ENCODE measurements around the gene THRSP.

DNA sequence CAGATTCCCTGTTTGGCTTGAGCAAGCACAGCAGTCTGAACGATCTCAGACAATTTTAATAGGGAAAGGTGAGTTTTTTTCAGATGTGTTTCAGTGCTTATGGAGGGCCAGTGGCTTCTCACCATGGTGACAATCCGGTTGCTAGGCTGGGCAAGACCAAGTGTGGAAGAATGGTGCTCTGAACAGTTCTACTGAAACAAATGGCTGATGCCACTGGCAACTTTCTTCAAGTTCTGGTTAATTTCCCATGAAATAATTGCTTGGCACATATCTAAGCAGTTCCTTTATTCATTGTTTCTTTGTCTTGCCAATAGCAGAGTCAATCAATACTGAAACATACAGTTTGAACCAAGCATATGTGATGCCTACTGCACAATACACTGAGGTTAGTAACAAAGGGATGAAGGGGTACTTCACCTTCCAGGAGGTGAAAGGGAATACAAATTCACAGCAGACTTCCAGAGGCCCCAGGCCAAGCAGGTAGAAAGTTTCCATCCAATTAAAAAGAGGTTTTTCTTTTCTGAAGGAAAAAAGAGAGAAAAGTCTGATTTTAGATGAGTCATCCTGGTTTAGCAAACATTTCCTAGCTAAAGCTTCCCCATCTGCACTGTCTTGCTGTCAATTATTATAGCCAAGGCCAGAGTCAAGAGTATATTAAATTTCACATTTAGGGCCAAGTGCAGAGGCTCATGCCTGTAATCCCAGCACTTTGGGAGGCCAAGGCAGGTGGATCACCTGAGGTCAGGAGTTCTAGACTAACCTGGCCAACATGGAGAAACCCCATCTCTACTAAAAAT lies 37.2 kb downstream of the THRSP start:
- TF ChIP-seq KDM1A (IDR thresholded peaks at IDR 0.05; ENCODE audit: borderline replicate concordance): no peak
- TF ChIP-seq TCF3 (IDR thresholded peaks at IDR 0.05; ENCODE audit: borderline replicate concordance, insufficient read depth, low read depth, low read length): no peak
- TF ChIP-seq BHLHE40 (IDR thresholded peaks at IDR 0.05; ENCODE audit: borderline replicate concordance in 1 of 2, low read depth in 2 of 2, low read length in 1 of 2): no peak
- no peak for TF ChIP-seq EZH2 (IDR thresholded peaks at IDR 0.05; ENCODE audit: borderline replicate concordance, control insufficient read depth, low read depth, low read length)
- no peak for TF ChIP-seq MYC (IDR thresholded peaks at IDR 0.05; ENCODE audit: insufficient read depth, insufficient read length, insufficient replicate concordance, low read length, severe bottlenecking)
- TF ChIP-seq, protein P1, sequence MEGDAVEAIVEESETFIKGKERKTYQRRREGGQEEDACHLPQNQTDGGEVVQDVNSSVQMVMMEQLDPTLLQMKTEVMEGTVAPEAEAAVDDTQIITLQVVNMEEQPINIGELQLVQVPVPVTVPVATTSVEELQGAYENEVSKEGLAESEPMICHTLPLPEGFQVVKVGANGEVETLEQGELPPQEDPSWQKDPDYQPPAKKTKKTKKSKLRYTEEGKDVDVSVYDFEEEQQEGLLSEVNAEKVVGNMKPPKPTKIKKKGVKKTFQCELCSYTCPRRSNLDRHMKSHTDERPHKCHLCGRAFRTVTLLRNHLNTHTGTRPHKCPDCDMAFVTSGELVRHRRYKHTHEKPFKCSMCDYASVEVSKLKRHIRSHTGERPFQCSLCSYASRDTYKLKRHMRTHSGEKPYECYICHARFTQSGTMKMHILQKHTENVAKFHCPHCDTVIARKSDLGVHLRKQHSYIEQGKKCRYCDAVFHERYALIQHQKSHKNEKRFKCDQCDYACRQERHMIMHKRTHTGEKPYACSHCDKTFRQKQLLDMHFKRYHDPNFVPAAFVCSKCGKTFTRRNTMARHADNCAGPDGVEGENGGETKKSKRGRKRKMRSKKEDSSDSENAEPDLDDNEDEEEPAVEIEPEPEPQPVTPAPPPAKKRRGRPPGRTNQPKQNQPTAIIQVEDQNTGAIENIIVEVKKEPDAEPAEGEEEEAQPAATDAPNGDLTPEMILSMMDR (IDR thresholded peaks at IDR 0.05 in 2 of 3, conservative IDR thresholded peaks at IDR 0.05 in 1 of 3; ENCODE audit: control insufficient read depth in 2 of 3, extremely low read depth in 1 of 3, insufficient read depth in 1 of 3, low read depth in 3 of 3, low read length in 3 of 3): no peak
- no peak for TF ChIP-seq RB1 (IDR thresholded peaks at IDR 0.05; ENCODE audit: borderline replicate concordance)
- TF ChIP-seq POLR2A (IDR thresholded peaks at IDR 0.05; ENCODE audit: low read depth, low read length): no peak
- TF ChIP-seq HCFC1 (IDR thresholded peaks at IDR 0.05; ENCODE audit: low read length): no peak
- no peak for TF ChIP-seq TAF1 (IDR thresholded peaks at IDR 0.05; ENCODE audit: borderline replicate concordance, low read depth, low read length)
- TF ChIP-seq ZNF217 (IDR thresholded peaks at IDR 0.05): no peak
- no peak for TF ChIP-seq BMI1 (IDR thresholded peaks at IDR 0.05; ENCODE audit: borderline replicate concordance)

Data from GM12878 (cell line).